Measurements from ENCODE around the gene ABITRAM. TPM values are rescaled to one million over a fixed set of nuclear protein-coding genes. Genes with fewer than 3 reads are reported as not detected.
"Not testable (repeated sequence)": the region's sequence is repeated elsewhere in the genome, so short reads cannot be mapped to it uniquely, and the experiment has no call there.

ABITRAM gene
- total and polyA plus RNA-seq, 8 donors, result 0.29 to 19.4 (median 7.2) TPM; not detected in 1

DNA sequence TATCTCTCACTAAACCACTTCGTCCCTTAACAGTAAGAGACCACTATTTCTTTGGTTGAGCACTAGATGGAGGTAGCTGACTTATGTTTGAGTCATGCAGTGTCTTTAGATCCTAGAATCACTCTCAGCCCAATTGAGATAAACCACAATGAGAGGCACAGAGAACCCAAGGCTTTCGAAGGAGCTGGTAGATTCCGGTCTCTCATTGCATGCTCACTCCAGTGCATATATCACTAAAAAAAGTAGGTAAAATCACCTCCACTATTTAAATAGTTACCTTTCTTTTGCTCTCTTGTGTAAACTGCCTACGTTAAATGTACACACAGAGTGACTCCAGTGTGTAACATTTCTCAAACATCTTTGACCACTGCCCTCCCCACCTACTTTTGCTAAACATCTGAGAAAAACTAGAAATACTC, 44.5 kb upstream of the ABITRAM start:
- H3K36me3 ChIP-seq, result peaks cover 36 to 93% (median 84%) of the 10 kb centered on the region in 4 donors

DNA sequence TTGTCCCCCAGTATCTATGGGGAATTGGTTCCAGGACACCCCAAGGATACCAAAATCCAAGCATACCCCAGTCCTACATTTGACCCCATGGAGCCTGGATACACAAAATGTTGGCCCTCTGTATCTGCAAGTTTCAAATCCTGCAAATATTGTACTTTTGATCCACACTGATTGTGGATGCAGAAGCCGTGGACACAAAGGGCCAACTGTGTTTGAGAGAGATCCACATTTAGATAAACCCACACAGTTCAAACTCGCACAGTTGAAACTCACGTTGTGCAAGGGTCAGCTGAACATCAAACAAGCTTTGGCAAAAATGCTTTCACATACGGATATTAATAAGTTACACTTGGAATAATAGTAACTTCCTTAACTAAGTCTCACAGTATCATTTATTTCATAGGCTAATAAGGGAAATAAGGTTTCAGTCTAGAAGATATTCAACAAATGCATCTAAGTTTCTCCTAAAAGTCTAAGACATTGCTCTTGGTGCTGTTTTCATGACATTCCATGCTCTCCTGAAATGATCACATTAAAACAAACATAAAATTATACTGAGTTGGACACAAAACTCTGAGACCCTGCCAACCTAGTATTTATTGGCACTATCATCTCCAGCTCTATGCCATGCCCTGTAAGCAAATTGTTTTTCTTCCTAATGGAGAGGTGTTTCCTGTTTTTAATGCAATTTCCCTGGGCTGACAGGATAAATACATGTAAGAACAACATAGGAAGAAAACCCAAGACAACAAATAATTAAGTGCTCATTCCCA, 39.8 kb upstream of the ABITRAM start:
- H3K27ac ChIP-seq, result no peak overlapping the region
- WGBS, 5 donors, result 35 to 67% (median 48%) methylated on average over 4 of the region's 4 CpGs
- TF ChIP-seq EP300 (IDR thresholded peaks at IDR 0.05), result no peak
- no peak for TF ChIP-seq POLR2A (IDR thresholded peaks at IDR 0.05)
- TF ChIP-seq POLR2AphosphoS5 (IDR thresholded peaks at IDR 0.05), result no peak
- TF ChIP-seq, protein P1, sequence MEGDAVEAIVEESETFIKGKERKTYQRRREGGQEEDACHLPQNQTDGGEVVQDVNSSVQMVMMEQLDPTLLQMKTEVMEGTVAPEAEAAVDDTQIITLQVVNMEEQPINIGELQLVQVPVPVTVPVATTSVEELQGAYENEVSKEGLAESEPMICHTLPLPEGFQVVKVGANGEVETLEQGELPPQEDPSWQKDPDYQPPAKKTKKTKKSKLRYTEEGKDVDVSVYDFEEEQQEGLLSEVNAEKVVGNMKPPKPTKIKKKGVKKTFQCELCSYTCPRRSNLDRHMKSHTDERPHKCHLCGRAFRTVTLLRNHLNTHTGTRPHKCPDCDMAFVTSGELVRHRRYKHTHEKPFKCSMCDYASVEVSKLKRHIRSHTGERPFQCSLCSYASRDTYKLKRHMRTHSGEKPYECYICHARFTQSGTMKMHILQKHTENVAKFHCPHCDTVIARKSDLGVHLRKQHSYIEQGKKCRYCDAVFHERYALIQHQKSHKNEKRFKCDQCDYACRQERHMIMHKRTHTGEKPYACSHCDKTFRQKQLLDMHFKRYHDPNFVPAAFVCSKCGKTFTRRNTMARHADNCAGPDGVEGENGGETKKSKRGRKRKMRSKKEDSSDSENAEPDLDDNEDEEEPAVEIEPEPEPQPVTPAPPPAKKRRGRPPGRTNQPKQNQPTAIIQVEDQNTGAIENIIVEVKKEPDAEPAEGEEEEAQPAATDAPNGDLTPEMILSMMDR (IDR thresholded peaks at IDR 0.05), result no peak
- no peaks in the 10 kb centered on the region for H3K27me3 ChIP-seq
- H3K36me3 ChIP-seq, result peaks cover 50 to 100% (median 98%) of the 10 kb centered on the region in 4 donors
- H3K4me1 ChIP-seq, result peaks cover 0 to 9% (median 2%) of the 10 kb centered on the region in 4 donors
- no peaks in the 10 kb centered on the region for H3K9me3 ChIP-seq
- no peak overlapping the region for H3K4me3 ChIP-seq
- intact Hi-C loops (cut with DNase I; ENCODE audit: low total_unique reads), result no loop called here
- DNase-seq, result peak in 1 of 2 donors; percentile 17

More for the DNA sequence above, 44.5 kb upstream of the ABITRAM start:
- DNase-seq, result peak in 1 of 2 donors; percentile 66
- Histone ChIP-seq H3K4me1 (peaks cover 0 to 14% (median 3%) of the 10 kb centered on the region in 4 donors), H3K27ac (no peak overlapping the region), H3K4me3 (no peak overlapping the region), H3K9me3 (no peaks in the 10 kb centered on the region), H3K27me3 (no peaks in the 10 kb centered on the region)
- 50 to 71% (median 53%) methylated on average over 4 of the region's 4 CpGs for WGBS, 5 donors
- intact Hi-C loops (cut with DNase I; ENCODE audit: low total_unique reads), result no loop called here
- TF ChIP-seq, protein P1 (IDR thresholded peaks at IDR 0.05), result no peak

DNA sequence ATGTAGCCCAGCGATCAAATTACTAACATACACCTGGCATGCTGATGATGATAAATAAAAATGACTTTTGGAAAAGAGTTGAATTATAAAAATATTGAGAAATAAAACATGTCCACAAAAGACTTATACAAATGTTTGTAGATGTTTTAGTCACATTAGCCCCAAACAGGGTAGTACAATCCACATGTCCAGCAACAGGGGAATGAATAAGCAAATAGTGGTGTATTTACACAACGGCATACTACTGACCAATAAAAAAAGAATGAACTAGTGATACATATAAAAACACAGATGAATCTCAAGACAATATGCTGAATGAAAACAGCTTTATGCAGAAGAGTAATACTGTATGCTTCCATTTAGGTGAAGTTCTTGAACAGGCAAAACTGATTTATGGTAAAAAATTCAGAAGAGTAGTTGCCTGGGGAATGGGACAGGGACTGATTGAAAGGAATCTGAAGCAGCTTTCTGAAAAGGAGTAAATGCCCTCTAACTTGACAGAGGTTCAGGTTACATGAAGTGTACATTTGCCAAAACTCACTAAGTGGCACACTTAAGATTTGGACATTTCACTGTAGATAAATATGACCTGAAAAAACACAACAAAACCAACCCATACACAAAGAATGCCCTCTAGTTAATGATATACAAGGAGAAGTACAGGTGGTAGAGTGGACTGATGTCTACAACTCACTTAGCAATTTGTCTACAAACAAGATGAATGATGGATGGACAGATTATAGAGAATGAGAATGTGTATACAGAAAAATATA, 36.7 kb upstream of the ABITRAM start:
- no peak overlapping the region for H3K4me3 ChIP-seq
- intact Hi-C loops (cut with DNase I; ENCODE audit: low total_unique reads), result no loop called here
- 91 to 98% (median 95%) methylated on average over 2 of the region's 2 CpGs for WGBS, 5 donors
- peaks cover 0 to 4% (median 2%) of the 10 kb centered on the region in 4 donors for H3K4me1 ChIP-seq
- TF ChIP-seq, protein P1 (IDR thresholded peaks at IDR 0.05), result no peak
- TF ChIP-seq EP300 (IDR thresholded peaks at IDR 0.05) (no peak), POLR2A (IDR thresholded peaks at IDR 0.05) (no peak), POLR2AphosphoS5 (IDR thresholded peaks at IDR 0.05) (no peak)
- H3K9me3 ChIP-seq, result no peaks in the 10 kb centered on the region
- H3K36me3 ChIP-seq, result peaks cover 44 to 100% (median 98%) of the 10 kb centered on the region in 4 donors
- no peak for DNase-seq
- no peak overlapping the region for H3K27ac ChIP-seq
- no peaks in the 10 kb centered on the region for H3K27me3 ChIP-seq

DNA sequence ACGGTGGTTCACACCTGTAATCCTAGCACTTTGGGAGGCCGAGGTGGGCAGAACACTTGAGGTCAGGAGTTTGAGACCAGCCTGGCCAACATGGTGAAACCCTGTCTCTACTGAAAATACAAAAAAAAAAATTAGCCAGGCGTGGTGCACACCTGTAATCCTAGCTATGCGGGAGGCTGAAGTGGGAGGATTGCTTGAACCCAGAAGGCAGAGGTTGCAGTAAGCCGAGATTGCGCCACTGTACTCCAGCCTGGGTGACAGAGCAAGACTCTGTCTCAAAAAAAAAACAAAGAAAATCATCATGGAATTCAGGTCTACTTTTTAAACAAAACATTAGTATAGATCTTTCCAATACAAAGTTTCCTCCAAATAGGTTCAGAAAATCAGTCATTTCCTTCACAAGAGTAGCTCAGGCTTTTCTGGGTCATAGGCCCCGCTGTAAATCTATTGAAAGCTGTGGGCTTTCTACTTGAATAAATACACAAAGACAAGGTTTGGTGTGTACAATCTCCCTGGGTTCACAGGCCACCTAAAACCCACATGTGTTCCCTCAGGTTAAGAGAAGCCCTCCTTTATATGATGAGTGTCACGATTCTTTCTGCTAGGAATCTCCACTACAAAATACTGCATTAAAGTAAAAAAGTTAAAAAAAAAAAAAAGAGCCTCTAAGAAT, 35.0 kb upstream of the ABITRAM start:
- 87 to 93% (median 91%) methylated on average over 8 of the region's 8 CpGs for WGBS, 5 donors
- intact Hi-C loops (cut with DNase I; ENCODE audit: low total_unique reads); H3K27me3 ChIP-seq; H3K4me1 ChIP-seq; H3K4me3 ChIP-seq; H3K9me3 ChIP-seq; H3K27ac ChIP-seq; DNase-seq: not testable (repeated sequence)
- H3K36me3 ChIP-seq, result peaks cover 43 to 100% (median 99%) of the 10 kb centered on the region in 4 donors
